Astrocyte of the cerebellum (primary cell): ENCODE data around the gene ZFY.
"Not testable (repeated sequence)": the region's sequence is repeated elsewhere in the genome, so short reads cannot be mapped to it uniquely, and the experiment has no call there.

Source experiments
- DNase-seq: peaks from one replicate; pipeline ENCODE4 v3.0.0-alpha.2; 2011; ENCODE audit warnings: low read depth
- H3K4me3 ChIP-seq: 2 replicates; pipeline ENCODE4 v1.5.1; 2011; ENCODE audit warnings: mild to moderate bottlenecking, low read depth, low read length, moderate library complexity
- in situ Hi-C: cut with HindIII; loops from 2 replicates; pipeline ENCODE4 v1.10.0; 2017; ENCODE audit warnings: low sequenced_read_pairs
- TF ChIP-seq, protein P1 (sequence below): IDR thresholded peaks from 2 replicates; pipeline ENCODE4 v1.5.1; 2012; ENCODE audit warnings: low read length, low read depth, moderate library complexity, mild to moderate bottlenecking; ENCODE audit errors: missing control alignments

ZFY gene

DNA sequence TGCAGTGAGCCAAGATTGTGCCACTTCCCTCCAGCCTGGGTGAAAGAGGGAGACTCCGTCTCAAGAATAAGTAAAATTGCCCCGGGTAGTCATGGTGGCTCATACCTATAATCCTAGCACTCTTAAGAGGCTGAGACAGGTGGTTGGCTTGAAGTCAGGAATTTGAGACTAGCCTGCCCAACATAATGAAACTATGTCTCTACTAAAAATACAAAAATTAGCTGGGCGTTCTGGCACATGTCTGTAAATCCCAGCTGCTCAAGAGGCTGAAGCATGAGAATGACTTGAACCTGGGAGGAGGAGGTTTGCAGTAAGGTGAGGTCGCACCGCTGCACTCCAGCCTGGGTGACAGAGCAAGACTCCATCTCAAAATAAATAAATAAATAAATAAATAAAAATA, 49.3 kb downstream of the ZFY start:
- in situ Hi-C loops = no loop called here
- TF ChIP-seq, protein P1, sequence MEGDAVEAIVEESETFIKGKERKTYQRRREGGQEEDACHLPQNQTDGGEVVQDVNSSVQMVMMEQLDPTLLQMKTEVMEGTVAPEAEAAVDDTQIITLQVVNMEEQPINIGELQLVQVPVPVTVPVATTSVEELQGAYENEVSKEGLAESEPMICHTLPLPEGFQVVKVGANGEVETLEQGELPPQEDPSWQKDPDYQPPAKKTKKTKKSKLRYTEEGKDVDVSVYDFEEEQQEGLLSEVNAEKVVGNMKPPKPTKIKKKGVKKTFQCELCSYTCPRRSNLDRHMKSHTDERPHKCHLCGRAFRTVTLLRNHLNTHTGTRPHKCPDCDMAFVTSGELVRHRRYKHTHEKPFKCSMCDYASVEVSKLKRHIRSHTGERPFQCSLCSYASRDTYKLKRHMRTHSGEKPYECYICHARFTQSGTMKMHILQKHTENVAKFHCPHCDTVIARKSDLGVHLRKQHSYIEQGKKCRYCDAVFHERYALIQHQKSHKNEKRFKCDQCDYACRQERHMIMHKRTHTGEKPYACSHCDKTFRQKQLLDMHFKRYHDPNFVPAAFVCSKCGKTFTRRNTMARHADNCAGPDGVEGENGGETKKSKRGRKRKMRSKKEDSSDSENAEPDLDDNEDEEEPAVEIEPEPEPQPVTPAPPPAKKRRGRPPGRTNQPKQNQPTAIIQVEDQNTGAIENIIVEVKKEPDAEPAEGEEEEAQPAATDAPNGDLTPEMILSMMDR = no peak
- DNase-seq = no peak
- H3K4me3 ChIP-seq = no peak overlapping the region

DNA sequence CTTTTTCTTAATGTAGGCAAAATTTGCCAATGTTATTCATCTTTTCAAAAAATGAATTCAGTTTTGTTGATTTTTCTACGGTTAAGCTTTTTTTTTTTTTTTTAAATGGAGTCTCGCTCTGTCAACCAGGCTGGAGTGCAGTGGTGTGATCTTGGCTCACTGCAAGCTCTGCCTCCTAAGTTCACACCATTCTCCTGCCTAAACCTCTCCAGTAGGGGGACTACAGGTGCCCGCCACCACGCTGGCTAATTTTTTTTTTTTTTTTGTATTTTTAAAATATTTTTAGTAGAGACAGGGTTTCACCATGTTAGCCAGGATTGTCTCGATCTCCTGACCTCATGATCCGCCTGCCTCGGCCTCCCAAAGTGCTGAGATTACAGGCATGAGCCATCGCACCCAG, 52.0 kb downstream of the ZFY start:
- DNase-seq, in situ Hi-C loops, H3K4me3 ChIP-seq: not testable (repeated sequence)

DNA sequence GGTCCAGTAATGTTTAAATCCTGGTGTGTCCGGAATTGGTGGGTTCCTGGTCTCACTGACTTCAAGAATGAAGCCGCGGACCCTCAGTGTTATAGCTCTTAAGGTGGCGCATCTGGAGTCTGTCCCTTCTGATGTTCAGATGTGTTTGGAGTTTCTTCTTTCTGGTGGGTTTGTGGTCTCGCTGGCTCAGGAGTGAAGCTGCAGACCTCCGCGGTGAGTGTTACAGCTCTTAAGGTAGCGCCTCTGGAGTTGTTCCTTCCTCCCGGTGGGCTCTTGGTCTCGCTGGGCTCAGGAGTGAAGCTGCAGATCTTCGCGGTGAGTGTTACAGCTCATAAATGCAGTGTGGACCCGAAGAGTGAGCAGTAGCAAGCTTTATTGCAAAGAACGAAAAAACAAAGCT, 62.2 kb downstream of the ZFY start:
- H3K4me3 ChIP-seq, in situ Hi-C loops, DNase-seq: not testable (repeated sequence)

DNA sequence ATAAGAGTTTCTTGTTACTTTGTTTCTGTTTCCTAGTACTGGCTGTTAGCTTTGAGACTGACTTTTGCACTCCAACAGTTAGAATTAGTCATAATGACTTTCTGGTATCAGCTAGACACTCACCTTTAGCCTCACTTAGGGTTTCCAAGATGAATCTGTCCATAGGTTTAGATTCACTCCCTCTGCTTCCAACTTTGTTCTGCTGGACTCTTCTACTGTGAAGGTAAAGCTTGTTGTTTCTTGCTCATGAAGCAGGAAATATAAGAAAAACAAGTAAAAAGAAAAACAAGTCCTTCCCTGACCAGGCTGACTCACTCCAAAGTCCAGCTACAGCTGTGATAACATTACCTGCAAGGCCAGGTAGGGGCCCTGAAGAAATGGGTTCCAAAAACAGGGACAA, 67.0 kb downstream of the ZFY start:
- no peak for DNase-seq
- TF ChIP-seq, protein P1 = no peak

DNA sequence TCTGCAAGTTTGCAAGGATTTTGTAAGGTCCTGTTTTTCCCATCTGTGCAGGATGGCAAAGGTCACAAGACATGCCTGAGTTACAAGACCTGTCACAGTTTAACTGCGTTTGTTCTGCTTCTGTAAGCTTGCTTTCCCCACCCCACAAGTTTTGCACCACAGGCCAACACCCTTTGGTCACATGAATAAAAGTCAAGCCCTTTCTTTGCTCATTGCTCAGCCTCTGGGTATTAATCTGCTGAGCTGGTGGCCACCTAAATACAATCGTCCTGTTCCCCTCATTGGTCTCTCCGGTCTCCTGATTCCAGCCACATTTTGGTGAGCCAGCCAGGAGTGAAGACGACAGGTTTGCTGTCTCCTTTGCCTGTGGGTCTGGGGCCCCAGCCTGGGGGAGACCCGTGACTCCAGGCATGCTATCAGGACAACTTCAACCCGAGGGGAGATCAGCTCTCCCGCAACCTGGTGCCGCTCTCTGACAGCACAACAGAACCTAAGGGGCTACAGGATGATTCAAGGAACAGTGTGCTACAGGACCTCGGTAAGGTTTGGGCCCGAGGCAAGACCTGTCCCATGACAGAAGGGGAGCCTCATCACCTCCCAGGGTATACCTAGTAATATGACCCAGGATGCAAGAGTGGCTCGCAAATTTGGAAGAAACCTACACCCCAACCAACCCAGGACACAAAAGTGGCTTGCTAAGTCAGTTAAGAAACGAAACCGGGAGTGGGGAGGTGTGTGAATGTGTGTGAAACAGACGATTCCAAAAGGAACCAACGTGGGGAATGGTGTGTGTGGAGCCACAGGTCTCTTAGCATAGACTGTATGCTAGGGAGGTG, 67.7 kb downstream of the ZFY start:
- H3K4me3 ChIP-seq = no peak overlapping the region
- in situ Hi-C loops = no loop called here
- TF ChIP-seq, protein P1 = no peak
- DNase-seq = no peak

More for the DNA sequence above, 67.0 kb downstream of the ZFY start:
- in situ Hi-C loops = no loop called here
- H3K4me3 ChIP-seq = no peak overlapping the region

DNA sequence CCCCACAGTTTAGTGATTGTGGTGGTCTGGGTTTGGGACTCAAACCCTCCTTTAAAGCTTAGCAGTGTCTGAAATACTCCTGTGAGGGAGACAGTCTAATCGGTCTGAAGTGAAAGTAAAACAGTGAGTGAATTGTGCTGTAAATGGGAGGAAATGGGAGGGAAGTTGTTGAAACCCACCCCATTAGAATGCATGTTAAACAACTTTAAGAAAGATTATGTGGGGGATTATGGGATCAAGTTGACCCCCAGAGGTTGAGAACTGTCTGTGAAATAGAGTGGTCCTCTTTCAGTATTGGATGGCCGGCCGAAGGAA, 68.3 kb downstream of the ZFY start:
- no peak overlapping the region for H3K4me3 ChIP-seq
- TF ChIP-seq, protein P1 = no peak
- in situ Hi-C loops = no loop called here
- DNase-seq = no peak

DNA sequence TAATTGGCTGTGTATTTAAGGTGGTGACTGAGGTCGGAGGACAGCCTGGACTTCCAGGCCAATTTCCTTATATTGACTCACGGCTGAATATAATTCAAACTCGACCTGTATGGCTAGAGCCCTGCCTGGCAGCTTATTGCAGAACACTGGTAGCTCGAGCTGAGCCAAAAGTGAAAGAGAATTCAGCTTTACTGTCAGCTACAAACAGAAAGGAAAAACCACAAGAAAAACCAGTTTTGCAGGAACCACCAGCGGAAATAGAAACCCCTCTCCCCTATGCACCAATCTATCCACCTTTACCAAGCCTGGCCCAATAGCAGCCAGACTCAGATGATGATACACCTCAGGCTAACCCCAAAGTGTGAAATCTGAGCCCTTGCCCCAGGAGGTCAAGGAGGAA, 68.7 kb downstream of the ZFY start:
- in situ Hi-C loops = no loop called here
- H3K4me3 ChIP-seq = no peak overlapping the region
- TF ChIP-seq, protein P1 = no peak
- DNase-seq = no peak

DNA sequence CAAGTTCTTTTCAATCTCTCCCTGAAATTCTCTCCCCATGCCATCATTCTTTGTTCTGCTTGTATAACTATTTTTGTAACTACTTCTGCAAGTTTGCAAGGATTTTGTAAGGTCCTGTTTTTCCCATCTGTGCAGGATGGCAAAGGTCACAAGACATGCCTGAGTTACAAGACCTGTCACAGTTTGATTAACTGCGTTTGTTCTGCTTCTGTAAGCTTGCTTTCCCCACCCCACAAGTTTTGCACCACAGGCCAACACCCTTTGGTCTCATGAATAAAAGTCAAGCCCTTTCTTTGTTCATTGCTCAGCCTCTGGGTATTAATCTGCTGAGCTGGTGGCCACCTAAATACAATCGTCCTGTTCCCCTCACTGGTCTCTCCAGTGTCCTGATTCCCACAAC, 70.8 kb downstream of the ZFY start:
- in situ Hi-C loops, H3K4me3 ChIP-seq, DNase-seq: not testable (repeated sequence)
